AG10803 (cell line): ENCODE results near the gene GLCCI1.

Experiments used
- DNase-seq: peaks from one replicate; pipeline ENCODE4 v3.0.0; 2010; ENCODE audit warnings: low read depth
- H3K4me3 ChIP-seq: 2 replicates; pipeline ENCODE4 v1.5.1; 2011; ENCODE audit warnings: mild to moderate bottlenecking, low read length, control low read depth
- CTCF ChIP-seq: conservative IDR thresholded peaks from 2 replicates; pipeline ENCODE4 v1.5.1; 2011; ENCODE audit warnings: mild to moderate bottlenecking, low read length, control low read depth, inconsistent platforms

Gene GLCCI1

GRCh38 chr7:7962851-7963250 is 5.7 kb upstream of the GLCCI1 start:
- DNase-seq: peak; percentile 55
- no peak for TF ChIP-seq CTCF
- H3K4me3 ChIP-seq: no peak overlapping the region

GRCh38 chr7:7964250-7964649 is 4.3 kb upstream of the GLCCI1 start:
- no peak overlapping the region for H3K4me3 ChIP-seq
- DNase-seq: no peak
- no peak for TF ChIP-seq CTCF

- DNase-seq: no peak
Measured at GRCh38 chr7:7964691-7965090, 3.9 kb upstream of the GLCCI1 start.

GRCh38 chr7:7965301-7965700 is 3.3 kb upstream of the GLCCI1 start:
- no peak overlapping the region for H3K4me3 ChIP-seq
- no peak for DNase-seq
- no peak for TF ChIP-seq CTCF

More at GRCh38 chr7:7964691-7965090, 3.9 kb upstream of the GLCCI1 start:
- TF ChIP-seq CTCF: no peak
- H3K4me3 ChIP-seq: no peak overlapping the region

GRCh38 chr7:7966141-7966734 is 2.4 kb upstream of the GLCCI1 start:
- H3K4me3 ChIP-seq: no peak overlapping the region
- DNase-seq: no peak
- TF ChIP-seq CTCF: no peak

- H3K4me3 ChIP-seq: peak overlapping the region; percentile 75
- TF ChIP-seq CTCF: peak; percentile 26
- DNase-seq: no peak
Measured at GRCh38 chr7:7967886-7968543, 581 bp upstream of the GLCCI1 start.
